Endothelial cell of umbilical vein (primary cell): Measurements from ENCODE around the gene SHROOM2. TPM values are rescaled to one million over a fixed set of nuclear protein-coding genes. Genes with fewer than 3 reads are reported as not detected.

Source experiments
- BruUV-seq: library from RNA; stranded (reverse); fragments of 400-500 nt; replicated peaks from 2 replicates; lab custom pipeline; 2021; lab: Mats Ljungman, UMichigan
- CTCF ChIA-PET: fragments of 300-600, 350-600 bp; sonication (Branson Sonifier 250); formaldehyde crosslinking; loops from one replicate; lab custom pipeline; 2021; ENCODE audit warnings: antibody characterized with exemption, inconsistent platforms; lab: Charles Lee
- POLR2A ChIA-PET: fragments of 300-600, 350-600 bp; sonication (Branson Sonifier 250); formaldehyde crosslinking; loops from one replicate; lab custom pipeline; 2021; ENCODE audit warnings: antibody characterized with exemption, inconsistent platforms; lab: Charles Lee
- DNase-seq: peaks from one replicate; pipeline ENCODE4 v3.0.0-alpha.2; 2011; ENCODE audit warnings: low read depth, low spot score
- FAIRE-seq: peaks from 2 replicates; lab custom pipeline; 2011; peaks lifted over from hg19 to GRCh38; lab: Jason Lieb, UNC
- H2AFZ ChIP-seq: 2 replicates; pipeline ENCODE4 v1.6.0; 2012; ENCODE audit warnings: low read depth, low read length, control low read depth, inconsistent platforms
- H3K27ac ChIP-seq: 2 replicates; pipeline ENCODE4 v1.5.1; 2011; ENCODE audit warnings: low read depth, mild to moderate bottlenecking, control low read depth, low read length, moderate library complexity; ENCODE audit not compliant: insufficient read depth
- H3K27me3 ChIP-seq, 2 experiments: 2 replicates each; pipeline versions ENCODE4 v1.6.0 to v1.6.1; 2011; ENCODE audit warnings: low read length in 2 of 2, mixed read lengths in 1 of 2; ENCODE audit not compliant: control insufficient read depth in 2 of 2, insufficient read depth in 2 of 2
- H3K36me3 ChIP-seq, 2 experiments: 2 replicates in 1 of 2; 3 replicates in 1 of 2; pipeline ENCODE4 v1.5.1; 2011; ENCODE audit warnings: low read length in 2 of 2, mild to moderate bottlenecking in 1 of 2, moderate library complexity in 1 of 2; ENCODE audit not compliant: control insufficient read depth in 2 of 2, insufficient read depth in 2 of 2; ENCODE audit errors: extremely low read depth in 1 of 2
- H3K4me1 ChIP-seq: 3 replicates; pipeline ENCODE4 v1.5.1; 2011; ENCODE audit warnings: mild to moderate bottlenecking, low read length; ENCODE audit not compliant: control insufficient read depth, insufficient read depth; ENCODE audit errors: extremely low read depth
- H3K4me2 ChIP-seq: 2 replicates; pipeline ENCODE4 v1.6.1; 2011; ENCODE audit warnings: low read length, control low read depth, mixed read lengths; ENCODE audit not compliant: insufficient read depth
- H3K4me3 ChIP-seq, 3 experiments: fragments of 200-600 bp in 1 of 3; sonication (generic), shearing (Covaris generic) in 1 of 3; replicated peaks in 1 of 3; 2 replicates each; pipeline ENCODE4 v1.5.1; 2011 to 2016; ENCODE audit warnings: control low read depth in 3 of 3, low read length in 3 of 3, mild to moderate bottlenecking in 2 of 3, inconsistent platforms in 1 of 3, low read depth in 1 of 3, moderate library complexity in 1 of 3; ENCODE audit not compliant: insufficient read depth in 1 of 3
- H3K79me2 ChIP-seq: 2 replicates; pipeline ENCODE4 v1.6.0; 2012; ENCODE audit warnings: low read length, inconsistent platforms; ENCODE audit not compliant: control insufficient read depth, insufficient read depth
- H3K9ac ChIP-seq: replicated peaks from 2 replicates; pipeline ENCODE3; 2011; ENCODE audit warnings: low read length, control low read depth; ENCODE audit not compliant: insufficient read depth; ENCODE audit errors: extremely low read depth
- H3K9me1 ChIP-seq: replicated peaks from 3 replicates; pipeline ENCODE4 v1.6.0; 2011; ENCODE audit warnings: mild to moderate bottlenecking, low read length; ENCODE audit not compliant: control insufficient read depth, insufficient read depth; ENCODE audit errors: extremely low read depth
- H3K9me3 ChIP-seq: replicated peaks from 2 replicates; pipeline ENCODE4 v1.5.1; 2012; ENCODE audit warnings: low read length, inconsistent platforms; ENCODE audit not compliant: control insufficient read depth, insufficient read depth
- H4K20me1 ChIP-seq: replicated peaks from 2 replicates; pipeline ENCODE3; 2011; ENCODE audit warnings: mild to moderate bottlenecking, low read length; ENCODE audit not compliant: control insufficient read depth, insufficient read depth; ENCODE audit errors: extremely low read depth
- EZH2 ChIP-seq: IDR thresholded peaks from 2 replicates; pipeline ENCODE4 v1.6.1; 2012; ENCODE audit warnings: borderline replicate concordance, low read depth, mild to moderate bottlenecking, moderate library complexity, low read length, inconsistent platforms; ENCODE audit not compliant: severe bottlenecking
- FOS ChIP-seq: IDR thresholded peaks from 2 replicates; pipeline ENCODE4 v1.6.1; 2011; ENCODE audit warnings: mild to moderate bottlenecking, low read length, moderate library complexity, borderline replicate concordance; ENCODE audit not compliant: insufficient read depth
- JUN ChIP-seq: IDR thresholded peaks from 2 replicates; pipeline ENCODE4 v1.6.1; 2011; ENCODE audit warnings: borderline replicate concordance, low read depth; ENCODE audit not compliant: insufficient read length, insufficient read depth
- POLR2A ChIP-seq: IDR thresholded peaks from 2 replicates; pipeline ENCODE4 v1.6.1; 2012; ENCODE audit warnings: low read depth, mild to moderate bottlenecking, control low read depth, low read length
- POLR2AphosphoS5 ChIP-seq: IDR thresholded peaks from 2 replicates; pipeline ENCODE4 v1.6.1; 2012; ENCODE audit warnings: low read depth, mild to moderate bottlenecking, control low read depth, low read length, moderate library complexity; ENCODE audit not compliant: insufficient read depth
- dilution Hi-C: fragments of 300-500 bp; cut with MboI; formaldehyde crosslinking; loops from one replicate; pipeline ENCODE4 v1.15.0; 2019; ENCODE audit warnings: low sequenced_read_pairs; ENCODE audit not compliant: extremely low pct_ligation_motif_present
- intact Hi-C: fragments of 100-400 bp; cut with micrococcal nuclease; formaldehyde crosslinking; loops from one replicate; pipeline ENCODE4 v1.10.0; 2022
- polyA plus RNA-seq, 4 experiments: library from polyadenylated mRNA; depleted of rRNA in 3 of 4; stranded (reverse) in 3 of 4; unstranded in 1 of 4; fragments of >200 nt; gene quantifications; 2 replicates each; pipeline versions ENCODE4 v1.2.1 to v1.2.3, GENCODE V29; 2011 to 2012; ENCODE audit warnings: missing spikeins in 1 of 4
- total RNA-seq: library from RNA; stranded (reverse); gene quantifications from 2 replicates; pipeline ENCODE4 v1.2.3, GENCODE V29; 2021
- TF ChIP-seq, protein P1 (sequence below): IDR thresholded peaks from 2 replicates; pipeline ENCODE4 v1.6.1; 2011; ENCODE audit not compliant: insufficient read depth, insufficient read length

SHROOM2 gene
- total and polyA plus RNA-seq, 2 donors (not counting 3 experiments of a cell fraction or from before 2014, with no cell fraction given), result 3.7 to 11.8 TPM

DNA sequence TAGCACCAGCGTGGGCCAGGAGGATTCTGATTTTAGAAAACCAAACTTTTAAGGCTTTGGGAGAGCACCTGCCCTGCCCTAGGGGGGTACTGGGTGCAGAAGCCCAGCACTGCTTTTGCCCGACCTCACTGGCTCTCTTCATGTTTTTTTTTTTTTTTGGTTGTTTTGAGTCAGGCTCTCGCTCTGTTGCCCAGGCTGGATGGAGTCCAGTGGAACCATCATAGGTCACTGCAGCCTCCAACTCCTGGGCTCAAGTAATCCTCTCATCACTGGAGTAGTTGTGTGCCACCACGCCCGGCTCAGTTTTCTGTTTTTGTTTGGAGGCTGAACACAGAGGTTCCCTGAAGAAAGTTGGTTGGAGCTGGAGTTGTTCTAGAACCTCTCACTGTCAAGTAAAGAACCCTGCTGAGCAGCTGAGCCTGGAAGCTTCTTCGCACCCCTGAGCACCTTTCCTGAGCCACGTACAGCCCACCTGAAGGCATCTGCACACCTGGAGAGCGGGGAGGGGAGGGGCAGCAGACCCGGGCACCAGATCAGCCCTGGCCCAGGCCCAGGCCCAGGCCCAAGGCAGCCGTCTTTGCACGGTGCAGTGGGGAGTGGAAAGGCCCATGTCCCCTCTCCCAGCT lies 49.5 kb downstream of the SHROOM2 start:
- dilution Hi-C loops, result no loop called here

DNA sequence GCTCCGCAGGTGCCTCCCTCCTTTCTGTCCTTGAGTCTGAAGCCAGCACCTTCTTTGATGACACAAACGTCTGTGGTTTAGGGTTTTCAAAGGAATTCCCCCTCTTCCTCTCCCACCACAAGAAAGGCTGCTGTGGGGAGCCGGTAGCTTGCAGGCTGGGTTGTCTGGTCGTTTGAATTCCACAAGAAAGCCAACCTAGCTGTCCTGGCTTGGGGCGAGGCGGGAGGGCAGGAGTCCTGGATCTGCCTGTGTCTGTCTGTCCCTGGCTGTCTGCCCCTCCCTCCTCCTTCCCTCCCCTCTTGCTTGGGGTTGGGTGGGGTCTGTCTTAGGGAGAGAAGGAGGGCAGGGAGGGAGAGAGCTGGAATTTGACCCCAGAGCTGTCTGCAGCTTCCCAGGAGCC lies 56.3 kb downstream of the SHROOM2 start:
- no peak for TF ChIP-seq EZH2
- no peak for TF ChIP-seq FOS
- TF ChIP-seq, protein P1, sequence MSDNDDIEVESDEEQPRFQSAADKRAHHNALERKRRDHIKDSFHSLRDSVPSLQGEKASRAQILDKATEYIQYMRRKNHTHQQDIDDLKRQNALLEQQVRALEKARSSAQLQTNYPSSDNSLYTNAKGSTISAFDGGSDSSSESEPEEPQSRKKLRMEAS, result no peak
- CTCF ChIA-PET, result no interaction called here
- no peak overlapping the region for H3K27ac ChIP-seq
- no peak overlapping the region for H3K9ac ChIP-seq
- no peaks in the 10 kb centered on the region for H3K27me3 ChIP-seq
- peaks cover 3% of the 10 kb centered on the region for H3K79me2 ChIP-seq
- POLR2A ChIA-PET, result no interaction called here
- FAIRE-seq (no peak), DNase-seq (no peak)
- no peaks in the 10 kb centered on the region for H3K9me3 ChIP-seq
- no peak overlapping the region for H3K4me3 ChIP-seq
- H3K4me2 ChIP-seq, result no peak overlapping the region
- dilution Hi-C loops, result no loop called here
- H4K20me1 ChIP-seq, result no peaks in the 10 kb centered on the region
- intact Hi-C loops, result no loop called here
- H3K36me3 ChIP-seq, result no peaks in the 10 kb centered on the region
- H3K4me1 ChIP-seq, result peaks cover 16% of the 10 kb centered on the region
- no TSS peak for BruUV-seq
- H3K9me1 ChIP-seq, result no peaks in the 10 kb centered on the region
- no peak overlapping the region for H2AFZ ChIP-seq

More for the DNA sequence above, 49.5 kb downstream of the SHROOM2 start:
- H3K9me3 ChIP-seq, result no peaks in the 10 kb centered on the region
- H3K27ac ChIP-seq, result no peak overlapping the region
- no peaks in the 10 kb centered on the region for H3K27me3 ChIP-seq
- peak overlapping the region; percentile 24 for H3K4me2 ChIP-seq
- intact Hi-C loops, result no loop called here
- peak; percentile 63 for FAIRE-seq
- no peaks in the 10 kb centered on the region for H3K9me1 ChIP-seq
- ChIA-PET CTCF (no interaction called here), POLR2A (no interaction called here)
- DNase-seq, result no peak
- no peaks in the 10 kb centered on the region for H4K20me1 ChIP-seq
- H3K79me2 ChIP-seq, result no peaks in the 10 kb centered on the region
- H2AFZ ChIP-seq, result no peak overlapping the region
- no peaks in the 10 kb centered on the region for H3K36me3 ChIP-seq
- TF ChIP-seq POLR2AphosphoS5, result no peak
- no peak for TF ChIP-seq JUN
- TF ChIP-seq EZH2, result no peak
- TF ChIP-seq FOS, result no peak
- no peak for TF ChIP-seq POLR2A
- H3K4me1 ChIP-seq, result peaks cover 24% of the 10 kb centered on the region
- BruUV-seq, result no TSS peak
- no peak overlapping the region for H3K9ac ChIP-seq
- H3K4me3 ChIP-seq, result no peak overlapping the region
